DMS79 (cell line): Measurements from ENCODE around the gene ANGPTL7.
"Not testable (repeated sequence)": the region's sequence is repeated elsewhere in the genome, so short reads cannot be mapped to it uniquely, and the experiment has no call there.

Experiments used
- DNase-seq: peaks from one replicate; lab custom pipeline; 2025; lab: John Stamatoyannopoulos, UW

The ANGPTL7 gene, protein sequence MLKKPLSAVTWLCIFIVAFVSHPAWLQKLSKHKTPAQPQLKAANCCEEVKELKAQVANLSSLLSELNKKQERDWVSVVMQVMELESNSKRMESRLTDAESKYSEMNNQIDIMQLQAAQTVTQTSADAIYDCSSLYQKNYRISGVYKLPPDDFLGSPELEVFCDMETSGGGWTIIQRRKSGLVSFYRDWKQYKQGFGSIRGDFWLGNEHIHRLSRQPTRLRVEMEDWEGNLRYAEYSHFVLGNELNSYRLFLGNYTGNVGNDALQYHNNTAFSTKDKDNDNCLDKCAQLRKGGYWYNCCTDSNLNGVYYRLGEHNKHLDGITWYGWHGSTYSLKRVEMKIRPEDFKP

DNA sequence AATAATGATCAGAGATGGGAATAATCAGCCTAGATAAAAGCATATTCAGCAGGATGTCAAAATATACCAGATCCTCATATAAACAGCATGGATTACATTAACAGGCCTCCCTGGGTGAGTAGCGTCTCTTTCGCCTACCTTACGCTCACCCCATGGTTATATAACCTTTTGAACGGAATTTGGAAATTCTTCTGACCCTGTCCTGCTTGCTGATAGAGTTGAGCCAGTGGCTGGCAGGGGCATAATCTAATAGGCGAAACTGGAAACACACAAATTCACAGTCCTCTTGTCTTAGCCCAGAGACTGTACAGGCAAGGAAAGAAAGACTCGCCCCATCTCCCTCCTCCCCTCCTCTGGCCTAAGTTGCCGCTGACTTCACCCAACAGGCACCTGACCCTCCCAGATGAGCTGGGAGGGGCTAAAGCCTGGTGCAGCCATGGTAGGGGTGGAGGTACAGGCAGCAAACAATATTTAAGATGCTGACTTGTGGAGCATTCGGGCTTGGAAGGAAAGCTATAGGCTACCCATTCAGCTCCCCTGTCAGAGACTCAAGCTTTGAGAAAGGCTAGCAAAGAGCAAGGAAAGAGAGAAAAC lies at the start of gene ANGPTL7:
Gene ANGPTL7, plus strand, starts transcription at position 498 of the 594 bp plus-strand sequence. CDS start 225 bp downstream, outside the sequence.
- no peak for DNase-seq

DNA sequence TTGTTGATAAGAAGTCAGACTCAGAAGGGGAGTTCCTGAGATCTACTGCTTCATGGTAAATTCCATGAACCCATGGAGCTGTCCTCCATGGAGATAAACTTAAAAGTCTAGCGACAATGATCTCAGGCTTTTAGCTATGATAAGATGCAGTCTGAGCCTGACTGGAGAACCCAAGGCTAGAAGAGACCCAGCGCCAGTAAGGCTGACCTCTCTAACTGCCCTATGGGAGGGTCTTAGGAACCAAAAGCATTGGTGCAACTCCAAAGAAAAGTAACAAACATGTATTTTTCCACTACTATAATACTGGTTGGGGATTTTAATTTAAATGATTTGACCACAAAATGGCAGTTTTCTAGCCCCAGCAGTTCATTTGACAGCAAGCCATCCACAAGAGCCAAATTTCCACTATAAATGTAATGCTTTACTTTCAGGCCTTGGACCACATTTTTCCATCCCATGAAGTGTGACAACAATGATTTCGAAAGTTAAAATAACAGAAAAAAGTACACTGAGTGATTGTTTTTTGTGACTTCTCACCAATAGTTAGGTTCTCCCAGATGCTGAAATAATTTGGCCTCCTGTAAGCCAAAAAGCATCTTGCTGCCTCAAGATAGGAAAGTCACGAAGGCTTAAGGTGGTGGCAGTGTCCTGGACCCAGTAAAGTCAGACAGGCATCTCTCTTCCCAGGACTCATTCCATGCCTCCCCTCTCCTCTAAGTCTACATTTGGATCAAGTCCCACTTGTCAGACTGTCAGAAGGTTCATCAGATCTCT lies 46.4 kb upstream of the ANGPTL7 start:
- DNase-seq, result no peak

DNA sequence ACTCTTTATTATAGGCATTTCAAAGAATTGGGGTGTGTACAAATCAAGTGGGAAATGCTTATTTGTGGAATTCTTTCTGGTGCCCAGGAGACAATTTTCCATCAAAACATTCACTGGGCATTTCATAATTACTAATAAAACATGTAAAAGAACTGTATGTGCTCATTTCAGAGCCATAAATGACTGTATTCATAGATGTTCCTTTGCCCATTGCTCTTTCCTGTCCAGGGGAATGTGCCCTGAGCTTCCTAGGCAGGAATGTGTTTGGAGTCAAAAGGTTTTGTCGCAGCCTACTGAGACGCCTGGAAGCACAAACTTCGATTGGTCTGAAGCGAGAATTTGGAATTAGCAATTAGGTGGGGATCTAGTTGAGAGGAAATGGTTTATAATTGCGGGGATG lies 45.8 kb upstream of the ANGPTL7 start:
- no peak for DNase-seq

DNA sequence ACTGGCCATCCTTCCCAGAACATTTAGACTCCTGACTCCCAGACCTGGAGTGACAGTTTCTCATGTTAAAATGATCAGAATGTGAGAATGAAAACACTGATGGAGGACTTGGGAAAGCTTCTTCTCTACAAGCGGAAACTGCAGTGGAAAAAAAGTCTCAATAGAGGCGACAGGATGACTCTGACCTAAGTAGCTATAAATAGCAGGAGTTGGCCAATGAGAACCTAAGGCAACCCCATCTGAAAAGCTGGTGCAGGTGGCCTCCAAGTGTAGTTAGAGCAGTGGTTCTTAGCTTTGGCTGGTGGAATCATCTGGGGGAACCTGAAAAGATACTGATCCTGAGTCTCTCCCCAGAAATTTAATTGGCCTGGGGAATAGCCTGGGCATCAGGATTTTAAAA lies 45.2 kb upstream of the ANGPTL7 start:
- DNase-seq, result no peak

DNA sequence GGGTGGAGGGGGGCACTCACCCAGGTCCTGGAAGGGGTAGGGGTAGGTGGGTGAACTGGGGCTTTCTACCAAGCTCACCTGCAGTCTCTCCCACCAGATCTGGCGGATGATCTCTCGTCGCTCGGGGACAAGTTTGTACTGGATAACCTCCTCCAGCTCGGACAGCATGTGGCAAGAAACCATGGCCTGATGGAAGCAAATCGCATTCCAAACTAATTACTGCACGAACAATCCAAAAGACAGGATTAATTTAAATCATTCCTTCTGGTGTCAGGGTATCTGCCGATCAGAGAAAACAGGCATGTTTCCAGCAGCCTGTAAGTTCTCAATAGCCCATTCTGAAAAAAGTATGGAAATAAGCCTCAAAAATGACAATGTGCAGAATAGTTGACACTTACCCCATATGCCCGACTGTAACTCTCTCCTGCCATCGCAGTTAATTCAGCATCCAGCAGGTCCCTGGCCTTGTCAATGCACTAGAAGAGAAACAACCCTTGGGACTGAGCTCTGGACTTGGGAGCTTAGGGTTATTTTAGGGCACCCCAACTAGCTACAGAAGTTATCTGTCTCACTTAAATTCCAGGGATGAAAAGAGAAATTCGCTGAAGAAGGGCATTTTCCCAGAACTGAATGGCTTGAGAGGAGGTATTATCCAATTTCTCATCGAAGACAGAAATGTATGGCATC lies 44.4 kb upstream of the ANGPTL7 start:
- no peak for DNase-seq

DNA sequence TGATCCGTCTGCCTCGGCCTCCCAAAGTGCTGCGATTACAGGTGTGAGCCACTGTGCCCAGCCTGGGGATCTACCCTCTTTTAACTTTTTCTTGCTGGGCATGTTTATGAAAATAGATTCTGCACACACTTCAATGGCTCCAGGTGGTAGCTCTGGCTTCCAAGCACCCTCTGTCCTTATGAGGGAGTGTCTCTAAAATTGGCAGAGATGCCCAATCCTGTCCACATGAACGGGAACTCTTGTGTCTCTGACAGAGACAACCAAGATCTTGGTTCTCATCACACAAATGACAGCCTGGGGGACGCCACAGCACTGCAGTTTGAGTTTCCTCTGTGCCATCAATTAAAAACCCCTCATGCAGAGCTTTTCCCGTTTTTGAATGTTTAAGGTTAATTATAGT lies 43.4 kb upstream of the ANGPTL7 start:
- DNase-seq, result no peak

DNA sequence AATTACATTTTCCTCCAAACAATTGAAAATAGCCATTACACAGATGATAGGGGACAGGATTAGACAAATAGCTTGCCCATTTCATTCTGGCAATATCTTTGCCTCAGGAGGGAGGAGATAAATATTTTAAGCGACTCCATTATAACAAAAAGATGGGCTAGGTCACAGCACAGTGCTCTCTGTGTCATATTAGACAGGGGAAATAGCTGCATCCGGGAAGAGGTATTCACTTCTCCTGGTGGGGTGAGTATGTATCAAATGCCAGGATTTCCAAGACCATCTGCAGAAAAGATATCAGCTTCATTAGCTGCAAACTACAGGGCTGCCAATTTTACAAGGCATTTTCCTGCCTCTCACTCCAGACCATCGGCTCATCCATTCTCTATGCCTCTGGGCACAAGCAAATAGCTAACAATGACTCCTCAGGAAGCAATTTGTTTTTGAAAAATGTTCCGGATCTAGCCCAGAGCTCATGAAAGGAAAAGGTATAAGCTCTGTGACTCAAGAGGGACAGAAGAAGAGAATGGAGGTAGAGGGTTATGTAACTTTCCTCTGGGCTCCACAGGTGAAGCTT lies 41.9 kb upstream of the ANGPTL7 start:
- no peak for DNase-seq

DNA sequence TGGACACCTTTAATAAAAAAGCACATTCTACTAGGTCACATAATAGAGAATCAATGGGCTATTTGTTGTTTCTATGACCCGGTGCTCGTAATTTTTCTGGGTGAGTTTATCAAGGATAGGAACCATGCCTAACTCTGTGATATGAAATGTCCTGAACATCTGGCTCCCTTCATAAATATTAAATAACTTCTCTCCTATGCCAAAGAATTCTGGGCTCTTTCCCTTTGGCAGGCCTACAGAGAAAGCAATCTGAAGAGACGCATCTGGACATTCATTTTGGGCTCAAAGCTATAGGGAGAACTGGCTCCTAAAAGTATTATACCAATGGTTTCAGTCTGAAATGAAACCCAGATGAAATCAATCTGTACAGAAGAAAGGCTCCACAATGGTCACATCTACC lies 38.8 kb upstream of the ANGPTL7 start:
- no peak for DNase-seq

DNA sequence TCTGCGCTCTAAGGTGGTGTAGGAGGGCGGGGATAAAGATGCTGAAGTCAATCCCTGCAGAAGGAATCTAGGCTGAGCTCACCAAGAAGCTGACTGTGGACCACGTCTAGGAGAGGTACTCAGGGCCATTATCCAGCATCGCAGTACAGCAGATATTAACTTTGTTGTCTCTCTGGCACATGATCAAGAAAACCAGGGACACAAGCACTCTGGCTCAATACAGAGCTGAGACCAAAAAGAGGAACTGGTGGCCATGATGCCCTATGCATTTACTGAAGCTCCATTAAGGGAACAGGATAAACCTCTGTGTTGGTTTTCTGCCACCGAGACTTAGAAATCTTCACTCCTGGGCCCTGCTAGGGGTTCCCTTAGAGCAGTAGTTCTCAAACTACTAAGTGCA lies 38.0 kb upstream of the ANGPTL7 start:
- no peak for DNase-seq

DNA sequence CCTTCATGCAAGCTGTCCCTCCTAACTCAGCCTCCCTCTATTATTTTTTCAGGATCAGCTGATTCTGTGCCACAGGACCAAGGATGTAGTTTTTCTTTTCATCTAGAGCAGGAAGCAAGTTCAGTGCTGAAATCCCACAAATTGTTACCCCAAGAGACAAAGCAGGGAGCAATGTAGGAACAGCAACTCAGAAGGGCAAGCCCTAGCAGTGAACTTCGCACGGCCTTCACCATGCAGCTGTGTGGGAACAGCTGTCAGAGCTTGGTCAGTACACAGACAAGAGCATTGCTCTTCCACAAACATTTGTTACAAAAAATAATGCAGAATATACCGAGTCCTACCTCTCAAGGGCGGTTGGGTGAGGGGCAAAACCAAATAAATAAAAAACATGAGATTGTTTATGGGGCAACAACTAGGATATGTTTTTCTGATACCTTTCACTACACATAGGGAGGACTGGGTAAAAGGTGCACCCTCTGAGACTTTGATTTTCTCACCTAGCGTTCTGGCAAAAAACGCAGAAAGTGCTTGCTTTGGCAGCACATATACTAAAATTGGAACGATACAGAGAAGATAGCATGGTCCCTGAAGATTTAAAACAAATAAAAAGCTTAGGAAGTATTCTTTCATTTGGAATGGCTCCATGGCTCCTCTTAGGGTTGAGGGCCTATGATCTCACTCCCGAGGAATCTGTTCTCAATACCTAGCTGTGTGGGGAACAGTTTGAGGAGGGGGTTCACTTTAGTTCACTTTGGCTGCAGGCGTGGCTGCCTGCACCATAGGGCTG lies 37.1 kb upstream of the ANGPTL7 start:
- no peak for DNase-seq

DNA sequence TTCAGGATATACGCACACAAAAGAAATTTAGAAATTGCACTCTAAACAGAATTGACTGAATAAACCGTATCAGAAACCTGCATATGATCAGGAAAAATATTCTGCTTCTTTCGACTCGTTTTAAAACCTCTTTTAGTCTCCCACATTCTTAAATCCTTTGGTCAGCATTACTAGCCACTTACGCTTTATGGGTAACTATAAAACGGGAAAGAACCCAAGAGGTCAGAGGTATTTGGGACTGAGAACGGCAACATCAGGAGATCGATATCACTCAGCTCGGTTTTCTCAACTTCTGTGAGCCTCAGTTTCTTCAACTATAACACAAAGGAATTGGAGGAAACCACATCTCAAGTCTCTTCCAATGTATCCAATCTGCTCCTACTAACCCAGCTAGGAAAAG lies 36.4 kb upstream of the ANGPTL7 start:
- DNase-seq, result no peak

DNA sequence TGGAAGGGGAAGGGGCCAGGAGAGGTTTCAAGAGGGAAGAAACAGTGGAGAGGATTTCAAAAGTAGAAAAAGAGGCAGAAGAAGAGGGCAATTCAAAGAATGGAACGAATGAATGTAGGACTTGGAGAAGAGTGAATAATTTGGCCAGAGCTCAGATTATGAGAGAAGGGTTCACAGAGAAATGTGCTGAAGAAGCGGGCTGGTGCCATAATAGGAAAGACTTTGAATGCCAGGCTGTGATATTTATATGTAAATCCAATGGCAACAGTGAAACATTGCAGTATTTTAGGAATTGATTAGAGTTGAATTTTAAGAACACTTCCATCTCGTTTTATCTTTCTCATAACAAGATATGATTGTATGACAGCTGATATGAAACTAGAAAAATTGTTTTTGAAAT lies 36.0 kb upstream of the ANGPTL7 start:
- no peak for DNase-seq

DNA sequence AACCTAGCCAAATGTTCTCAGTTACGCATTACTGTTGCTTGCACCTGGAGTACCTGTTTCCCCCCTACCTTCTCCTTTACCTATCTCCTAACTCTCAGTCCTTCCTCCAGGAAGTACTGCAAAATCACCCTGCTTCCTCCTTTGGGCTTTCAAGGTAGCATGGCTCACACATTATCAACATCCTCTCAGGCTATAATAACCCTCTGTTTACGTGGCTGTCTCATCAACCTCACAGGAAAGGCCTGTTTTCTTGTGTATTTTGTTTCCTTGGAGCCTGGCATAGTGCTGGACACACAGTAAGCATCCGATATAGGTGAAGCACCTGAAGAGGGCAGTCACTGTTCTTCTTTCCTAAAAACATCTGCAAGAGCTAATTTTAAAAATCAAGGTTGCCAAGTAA lies 32.7 kb upstream of the ANGPTL7 start:
- no peak for DNase-seq

DNA sequence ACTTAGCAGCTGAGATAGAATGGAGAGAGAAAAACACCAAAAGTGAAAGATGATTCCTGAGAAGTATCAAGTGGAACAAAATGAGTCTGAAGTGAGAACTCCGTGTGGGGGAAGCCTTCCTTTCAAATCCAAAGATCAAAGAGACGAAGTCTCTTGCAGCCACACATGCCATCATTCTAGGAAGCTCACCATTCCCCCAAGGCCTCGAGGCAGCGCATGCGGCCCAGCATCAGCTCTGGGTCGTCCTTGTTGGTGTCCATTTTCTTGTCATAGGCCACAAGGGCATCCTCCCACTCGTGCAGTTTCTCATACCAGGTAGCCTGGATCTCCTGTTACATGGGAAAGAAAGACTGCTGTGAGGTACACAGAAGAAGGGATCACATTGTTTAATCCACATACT lies 32.2 kb upstream of the ANGPTL7 start:
- no peak for DNase-seq

DNA sequence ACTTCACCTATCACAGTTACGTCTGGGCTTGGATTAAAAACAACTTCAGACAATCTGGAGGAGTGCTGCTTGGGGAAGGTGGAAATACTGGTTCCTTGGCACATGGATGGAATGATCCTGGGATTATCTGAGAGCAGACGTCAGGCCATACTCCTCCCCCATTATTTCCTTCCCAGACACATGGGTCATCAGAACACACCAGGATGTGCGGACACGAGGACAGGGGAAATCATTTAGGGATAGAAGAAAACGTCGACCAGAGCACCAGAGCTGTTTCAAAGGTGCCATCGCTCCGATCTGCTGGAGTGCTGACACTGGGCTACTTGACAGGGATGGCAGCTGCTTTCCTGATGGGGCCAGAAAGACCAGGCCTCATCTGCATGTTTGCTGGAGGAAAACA lies 31.8 kb upstream of the ANGPTL7 start:
- no peak for DNase-seq

DNA sequence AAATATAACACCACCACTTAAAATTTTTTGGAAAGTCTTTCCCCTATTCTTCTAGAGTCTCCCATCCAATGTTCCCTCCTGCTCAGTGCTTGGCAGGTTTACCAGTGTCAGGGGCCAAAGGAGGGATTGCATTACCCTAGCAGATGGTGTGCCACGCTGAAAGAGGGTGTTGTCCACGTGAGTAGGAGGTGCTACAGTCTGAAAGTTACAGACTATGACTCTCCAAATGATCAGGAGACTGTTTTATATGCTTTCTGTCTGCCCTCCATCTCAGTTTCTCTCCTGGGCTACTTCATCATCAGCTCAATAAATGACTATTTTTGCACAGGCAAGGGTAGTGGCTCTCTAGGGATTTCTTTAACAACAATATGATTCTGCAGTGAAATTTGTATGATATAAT lies 31.3 kb upstream of the ANGPTL7 start:
- DNase-seq, result no peak

DNA sequence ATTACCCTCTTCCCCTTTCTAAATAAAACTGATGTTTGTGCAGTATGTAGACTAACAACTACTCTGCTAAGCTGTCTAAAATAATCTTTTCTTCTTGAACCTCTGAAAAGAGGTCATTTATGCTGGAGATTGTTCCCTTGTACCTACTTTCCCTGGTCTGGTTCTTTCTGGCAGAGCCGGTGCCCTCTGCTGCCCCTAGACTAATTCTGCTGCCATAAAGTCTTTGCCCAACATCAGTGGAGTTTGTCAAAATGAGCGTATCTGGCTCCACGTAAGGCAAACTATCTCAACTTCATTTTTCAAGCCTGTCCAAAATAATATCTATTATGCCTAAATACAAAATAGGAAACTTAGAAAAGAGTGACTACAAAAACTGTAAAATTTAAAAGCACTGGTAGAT lies 30.9 kb upstream of the ANGPTL7 start:
- DNase-seq, result no peak

DNA sequence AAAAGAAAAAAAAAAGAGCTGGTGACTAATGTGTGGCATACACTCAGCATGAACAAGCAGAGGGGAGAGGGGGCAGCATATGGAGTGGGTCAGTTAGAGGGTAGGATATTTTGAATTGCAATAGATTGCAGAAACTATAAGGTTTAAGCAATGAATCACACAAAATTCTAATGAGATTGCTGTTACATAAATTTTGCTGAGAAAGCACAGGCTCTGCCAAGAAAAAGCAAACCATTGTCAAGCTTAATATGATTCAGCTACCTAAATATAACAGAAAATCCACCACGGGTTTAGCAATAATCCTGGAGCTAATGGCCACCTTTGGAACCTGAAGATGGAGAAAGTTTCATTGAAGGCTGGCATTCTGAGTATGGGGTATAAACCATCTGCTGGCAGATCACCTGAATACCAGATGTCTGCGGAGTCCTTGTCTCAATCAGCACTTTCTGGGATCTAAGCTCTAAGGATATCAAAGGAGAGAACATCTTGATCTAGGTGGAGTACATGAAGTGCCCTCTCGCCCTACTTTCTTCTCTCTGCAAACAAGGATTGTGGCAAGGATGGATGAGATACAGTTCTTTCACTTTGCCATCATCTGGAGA lies 30.3 kb upstream of the ANGPTL7 start:
- DNase-seq, result no peak

DNA sequence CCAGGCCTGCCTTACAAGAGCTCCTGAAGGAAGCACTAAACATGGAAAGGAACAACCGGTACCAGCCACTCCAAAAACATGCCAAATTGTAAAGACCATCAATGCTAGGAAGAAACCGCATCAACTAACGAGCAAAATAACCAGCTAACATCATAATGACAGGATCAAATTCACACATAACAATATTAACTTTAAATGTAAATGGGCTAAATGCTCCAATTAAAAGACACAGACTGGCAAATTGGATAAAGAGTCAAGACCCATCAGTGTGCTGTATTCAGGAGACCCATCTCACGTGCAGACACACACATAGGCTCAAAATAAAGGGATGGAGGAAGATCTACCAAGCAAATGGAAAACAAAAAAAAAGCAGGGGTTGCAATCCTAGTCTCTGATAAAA lies 26.4 kb upstream of the ANGPTL7 start:
- DNase-seq, result not testable (repeated sequence)

DNA sequence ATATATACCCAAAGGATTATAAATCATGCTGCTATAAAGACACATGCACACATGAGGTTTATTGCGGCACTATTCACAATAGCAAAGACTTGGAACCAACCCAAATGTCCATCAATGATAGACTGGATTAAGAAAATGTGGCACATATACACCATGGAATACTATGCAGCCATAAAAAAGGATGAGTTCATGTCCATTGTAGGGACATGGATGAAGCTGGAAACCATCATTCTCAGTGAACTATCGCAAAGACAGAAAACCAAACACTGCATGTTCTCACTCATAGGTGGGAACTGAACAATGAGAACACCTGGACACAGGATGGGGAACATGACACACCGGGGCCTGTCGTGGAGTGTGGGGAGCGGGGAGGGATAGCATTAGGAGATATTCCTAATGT lies 22.4 kb upstream of the ANGPTL7 start:
- DNase-seq, result not testable (repeated sequence)

DNA sequence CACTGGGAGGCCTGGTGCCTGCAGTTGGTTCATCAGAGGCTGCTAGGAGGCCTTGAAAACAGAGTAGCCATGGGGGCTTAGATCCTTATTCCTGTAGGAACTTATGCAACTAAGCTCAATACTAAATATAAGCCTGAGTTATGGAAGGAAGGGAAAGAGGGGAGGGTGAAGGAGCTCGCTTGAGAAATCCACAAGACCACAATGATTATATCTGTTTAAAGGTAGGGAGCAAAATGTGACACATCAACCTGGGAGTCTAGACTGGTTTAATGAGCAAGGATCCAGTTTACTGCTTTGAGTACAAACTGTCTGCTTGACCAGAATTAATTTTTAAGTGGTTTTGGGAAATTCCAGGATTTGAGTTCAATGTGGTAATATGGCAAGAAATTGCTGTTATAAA lies 20.4 kb upstream of the ANGPTL7 start:
- DNase-seq, result no peak
